HL-60/S4 treated with phorbol 12-myristate 13-acetate at 8.2 ng/mL for 4 days and 3 days (cell line): ENCODE data around the gene ZNF324B.
"Not testable (repeated sequence)": the region's sequence is repeated elsewhere in the genome, so short reads cannot be mapped to it uniquely, and the experiment has no call there.

Experiments
- in situ Hi-C: fragments of 300-500 bp; cut with MboI; formaldehyde crosslinking; loops from 2 replicates; pipeline ENCODE4 v1.15.0; 2022; ENCODE audit warnings: low sequenced_read_pairs

ZNF324B gene

DNA sequence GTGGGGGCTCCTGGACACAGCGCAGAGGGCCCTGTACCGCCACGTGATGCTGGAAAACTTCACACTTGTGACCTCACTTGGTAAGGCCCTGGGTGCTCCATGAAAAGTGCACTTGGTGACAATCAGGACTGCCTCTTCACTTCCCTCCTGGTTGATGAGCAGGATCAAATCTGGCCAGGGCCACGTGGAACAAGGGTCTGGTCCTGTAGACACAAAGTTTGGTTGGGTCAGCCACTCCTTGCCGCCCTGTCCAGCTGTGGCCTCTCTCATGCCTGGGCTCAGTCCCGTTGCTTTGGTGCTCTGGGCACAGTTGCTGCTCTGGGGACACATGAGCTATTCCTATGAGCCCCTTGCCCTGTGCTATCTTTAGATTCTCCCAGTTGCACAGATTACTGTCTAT is 2.3 kb downstream of the ZNF324B start:
- in situ Hi-C loops = no loop called here

- in situ Hi-C loops = no loop called here
Observed at GRCh38 chr19:58455306-58455705, 3.9 kb downstream of the ZNF324B start.

DNA sequence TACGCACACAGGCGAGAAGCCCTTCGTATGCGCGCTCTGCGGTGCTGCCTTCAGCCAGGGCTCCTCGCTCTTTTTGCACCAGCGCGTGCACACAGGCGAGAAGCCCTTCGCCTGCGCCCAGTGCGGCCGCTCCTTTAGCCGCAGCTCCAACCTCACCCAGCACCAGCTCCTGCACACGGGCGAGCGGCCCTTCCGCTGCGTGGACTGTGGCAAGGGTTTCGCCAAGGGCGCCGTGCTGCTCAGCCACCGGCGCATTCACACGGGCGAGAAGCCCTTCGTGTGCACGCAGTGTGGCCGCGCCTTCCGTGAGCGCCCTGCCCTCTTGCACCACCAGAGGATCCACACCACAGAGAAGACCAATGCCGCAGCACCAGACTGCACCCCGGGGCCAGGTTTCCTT is 4.7 kb downstream of the ZNF324B start:
- in situ Hi-C loops = no loop called here

DNA sequence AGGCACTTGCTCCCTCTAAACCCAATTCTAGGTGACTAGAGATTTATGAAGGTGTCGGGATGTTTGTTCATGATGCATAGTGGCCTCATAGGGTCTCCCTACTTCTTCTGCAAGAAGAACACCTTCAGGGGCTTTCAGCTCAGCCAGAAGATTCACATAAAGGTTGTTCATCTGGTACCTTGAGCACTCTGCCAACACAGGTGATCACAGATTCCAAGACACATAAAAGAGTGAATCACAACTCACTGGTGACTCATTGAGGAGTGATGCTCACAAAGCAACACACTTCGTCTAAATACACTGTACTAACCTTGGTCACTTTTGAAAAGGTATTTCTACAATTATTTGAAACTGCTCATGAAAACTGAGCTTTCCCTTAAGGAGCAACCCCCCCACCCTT is 8.6 kb downstream of the ZNF324B start:
- in situ Hi-C loops = no loop called here

DNA sequence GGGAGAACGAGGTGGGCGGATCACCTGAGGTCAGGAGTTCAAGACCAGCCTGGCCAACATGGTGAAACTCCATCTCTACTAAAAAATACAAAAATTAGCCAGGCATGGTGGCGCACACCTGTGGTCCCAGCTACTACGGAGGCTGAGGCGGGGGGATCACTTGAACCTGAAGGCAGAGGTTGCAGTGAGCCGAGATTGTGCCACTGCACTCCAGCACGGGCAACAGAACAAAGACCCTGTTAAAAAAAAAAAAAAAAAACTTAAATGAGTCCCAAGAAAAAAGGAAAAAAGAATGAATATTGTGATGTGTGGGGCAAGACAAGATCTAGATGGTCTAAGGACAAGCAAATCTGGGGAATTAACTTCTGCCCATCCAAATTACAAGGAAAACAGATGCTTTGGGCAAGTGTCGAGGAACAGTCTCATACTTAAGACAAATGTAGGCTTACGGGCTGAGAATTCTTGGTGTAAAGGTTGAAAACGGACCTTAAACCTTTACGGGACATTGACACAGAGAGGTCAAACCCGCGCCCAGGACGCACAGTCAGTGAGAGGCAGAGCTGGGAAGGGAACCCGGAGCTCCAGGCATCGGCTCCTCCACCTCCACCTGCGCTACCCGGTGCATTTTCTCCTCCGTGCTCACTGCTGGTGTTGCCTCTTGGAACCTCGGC is 14.8 kb downstream of the ZNF324B start:
- in situ Hi-C loops = no loop called here

DNA sequence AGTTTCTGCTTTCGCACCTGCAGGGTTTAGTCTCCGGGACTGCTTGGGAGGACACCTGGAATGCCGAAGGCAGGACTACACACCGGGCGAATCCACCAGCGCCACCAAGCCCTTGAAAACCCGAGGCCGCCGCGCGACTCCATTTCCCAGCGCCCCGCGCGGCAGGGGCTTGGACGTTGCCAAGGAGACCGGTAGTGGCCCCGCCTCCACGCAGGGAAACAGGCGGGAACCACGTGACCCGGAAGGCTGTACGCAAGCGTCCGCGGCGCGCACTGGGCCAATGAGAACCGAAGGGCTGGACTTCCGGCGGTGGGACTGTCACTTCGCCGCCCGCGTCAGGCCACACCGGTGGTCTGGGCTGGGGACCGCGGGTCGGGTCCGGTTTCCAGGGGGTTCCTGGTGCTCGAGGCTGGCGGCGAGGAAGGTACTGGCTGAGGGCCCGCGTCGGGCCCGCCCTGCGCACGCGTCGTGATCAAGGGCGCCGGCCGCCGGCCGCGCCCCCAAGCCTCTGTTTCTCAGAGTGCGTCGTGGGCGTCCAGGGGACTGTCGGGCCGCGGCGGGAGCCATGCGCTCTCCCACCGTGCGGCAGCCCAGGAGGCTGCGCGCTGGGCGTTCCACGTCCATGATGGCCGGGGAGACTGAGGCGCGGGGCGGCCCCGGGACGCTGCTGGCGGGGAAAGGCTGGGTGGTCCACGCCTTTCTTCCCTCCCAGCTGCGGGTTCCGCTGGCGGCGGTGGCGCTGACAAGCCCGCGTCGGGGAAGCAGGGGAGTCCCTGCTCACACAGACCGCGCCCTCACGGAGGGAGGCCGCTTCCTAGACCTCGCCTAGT is 15.6 kb downstream of the ZNF324B start, which contains the start of gene ZNF324:
Gene ZNF324 (plus strand): TSS at position 321 of the 830 bp plus-strand sequence. CDS start 2,106 bp downstream, outside the sequence.
- in situ Hi-C loops = no loop called here

DNA sequence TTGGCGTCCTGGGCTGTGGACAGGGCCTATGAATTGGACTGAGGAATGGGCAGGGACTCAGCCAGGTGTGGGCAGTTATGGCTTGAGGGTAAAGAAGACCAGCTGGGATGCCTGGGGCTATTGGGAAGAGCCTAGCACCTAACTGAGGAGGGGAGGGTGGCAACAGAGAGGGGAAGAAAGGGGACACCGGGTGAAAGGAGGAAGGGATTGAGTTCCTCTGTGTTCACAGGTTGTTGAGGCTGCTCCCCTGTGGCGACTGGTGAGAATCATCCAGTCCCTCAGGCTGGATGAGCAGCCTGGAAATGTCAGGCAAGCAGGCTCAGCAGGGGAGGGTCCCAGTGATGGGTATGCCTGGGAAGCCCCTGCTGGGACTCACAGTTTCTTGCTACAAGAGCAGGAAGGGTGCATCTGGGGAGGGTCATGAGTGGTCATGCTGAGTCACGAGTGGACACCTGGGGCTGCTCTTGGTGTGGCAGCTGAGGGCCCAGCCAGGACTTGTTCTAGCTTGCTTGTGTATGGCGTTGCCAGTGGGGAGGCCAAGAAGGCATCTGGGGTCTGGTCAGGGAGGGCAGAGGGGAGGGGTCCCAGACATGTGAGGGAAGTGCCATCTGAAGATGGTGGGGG is 16.9 kb downstream of the ZNF324B start:
- in situ Hi-C loops = no loop called here

DNA sequence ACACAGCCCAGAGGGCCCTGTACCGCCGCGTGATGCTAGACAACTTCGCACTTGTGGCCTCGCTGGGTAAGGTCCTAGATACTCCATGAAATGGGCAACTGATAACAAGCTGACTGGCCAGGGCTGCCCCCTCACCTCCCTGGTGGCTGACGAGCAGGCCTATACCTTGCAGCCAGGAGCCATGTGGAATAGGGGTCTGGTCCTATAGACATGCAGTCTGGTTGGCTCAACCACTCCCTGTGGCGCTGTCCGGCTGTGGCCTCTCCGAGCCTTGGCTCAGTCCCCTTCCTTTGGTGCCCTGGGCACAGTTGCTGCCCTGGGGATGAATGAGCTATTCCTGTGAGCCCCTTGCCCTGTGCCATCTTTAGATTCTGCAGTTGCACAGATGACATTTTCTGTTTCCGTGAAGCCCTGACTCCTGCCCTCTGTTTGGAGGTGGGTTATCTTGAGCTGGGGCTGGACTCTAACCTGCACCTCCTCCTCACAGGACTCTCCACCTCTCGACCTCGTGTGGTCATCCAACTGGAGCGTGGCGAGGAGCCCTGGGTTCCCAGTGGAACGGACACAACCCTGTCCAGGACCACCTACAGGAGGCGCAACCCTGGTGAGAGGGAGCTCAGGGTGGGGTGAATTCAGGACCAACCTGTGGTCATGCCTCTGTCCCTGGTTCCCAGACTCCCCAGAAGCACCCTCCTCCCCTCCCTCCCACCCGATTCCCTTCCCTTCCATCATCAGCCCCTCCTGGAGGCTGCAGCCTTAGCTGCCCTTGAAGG is 18.0 kb downstream of the ZNF324B start:
- in situ Hi-C loops = no loop called here

DNA sequence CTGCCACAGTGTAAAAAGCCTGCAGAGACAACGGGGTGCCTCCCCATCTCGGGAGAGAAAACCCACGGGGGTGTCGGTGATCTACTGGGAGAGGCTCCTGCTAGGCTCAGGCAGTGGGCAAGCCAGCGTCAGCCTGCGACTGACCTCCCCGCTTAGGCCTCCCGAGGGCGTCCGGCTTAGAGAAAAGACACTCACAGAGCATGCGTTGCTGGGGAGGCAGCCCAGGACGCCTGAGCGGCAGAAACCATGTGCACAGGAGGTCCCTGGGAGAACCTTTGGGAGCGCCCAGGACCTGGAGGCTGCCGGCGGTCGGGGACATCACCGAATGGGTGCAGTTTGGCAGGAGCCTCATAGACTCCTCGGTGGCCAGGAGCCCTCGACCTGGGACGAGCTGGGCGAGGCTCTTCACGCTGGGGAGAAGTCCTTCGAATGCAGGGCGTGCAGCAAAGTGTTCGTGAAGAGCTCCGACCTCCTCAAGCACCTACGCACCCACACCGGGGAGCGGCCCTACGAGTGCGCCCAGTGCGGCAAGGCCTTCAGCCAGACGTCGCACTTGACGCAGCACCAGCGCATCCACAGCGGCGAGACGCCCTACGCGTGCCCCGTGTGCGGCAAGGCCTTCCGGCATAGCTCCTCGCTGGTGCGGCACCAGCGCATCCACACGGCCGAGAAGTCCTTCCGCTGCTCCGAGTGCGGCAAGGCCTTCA is 19.6 kb downstream of the ZNF324B start:
- in situ Hi-C loops = not testable (repeated sequence)

DNA sequence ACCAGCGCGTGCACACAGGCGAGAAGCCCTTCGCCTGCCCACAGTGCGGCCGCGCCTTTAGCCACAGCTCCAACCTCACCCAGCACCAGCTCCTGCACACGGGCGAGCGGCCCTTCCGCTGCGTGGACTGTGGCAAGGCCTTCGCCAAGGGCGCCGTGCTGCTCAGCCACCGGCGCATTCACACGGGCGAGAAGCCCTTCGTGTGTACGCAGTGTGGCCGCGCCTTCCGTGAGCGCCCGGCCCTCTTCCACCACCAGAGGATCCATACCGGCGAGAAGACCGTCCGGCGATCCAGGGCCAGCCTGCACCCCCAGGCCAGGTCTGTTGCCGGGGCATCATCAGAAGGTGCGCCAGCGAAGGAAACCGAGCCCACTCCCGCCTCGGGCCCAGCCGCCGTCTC is 20.3 kb downstream of the ZNF324B start:
- in situ Hi-C loops = no loop called here

- in situ Hi-C loops = no loop called here
Observed at GRCh38 chr19:58473775-58474174, 22.4 kb downstream of the ZNF324B start.

- in situ Hi-C loops = no loop called here
Observed at GRCh38 chr19:58474291-58474996, 23.0 kb downstream of the ZNF324B start.

DNA sequence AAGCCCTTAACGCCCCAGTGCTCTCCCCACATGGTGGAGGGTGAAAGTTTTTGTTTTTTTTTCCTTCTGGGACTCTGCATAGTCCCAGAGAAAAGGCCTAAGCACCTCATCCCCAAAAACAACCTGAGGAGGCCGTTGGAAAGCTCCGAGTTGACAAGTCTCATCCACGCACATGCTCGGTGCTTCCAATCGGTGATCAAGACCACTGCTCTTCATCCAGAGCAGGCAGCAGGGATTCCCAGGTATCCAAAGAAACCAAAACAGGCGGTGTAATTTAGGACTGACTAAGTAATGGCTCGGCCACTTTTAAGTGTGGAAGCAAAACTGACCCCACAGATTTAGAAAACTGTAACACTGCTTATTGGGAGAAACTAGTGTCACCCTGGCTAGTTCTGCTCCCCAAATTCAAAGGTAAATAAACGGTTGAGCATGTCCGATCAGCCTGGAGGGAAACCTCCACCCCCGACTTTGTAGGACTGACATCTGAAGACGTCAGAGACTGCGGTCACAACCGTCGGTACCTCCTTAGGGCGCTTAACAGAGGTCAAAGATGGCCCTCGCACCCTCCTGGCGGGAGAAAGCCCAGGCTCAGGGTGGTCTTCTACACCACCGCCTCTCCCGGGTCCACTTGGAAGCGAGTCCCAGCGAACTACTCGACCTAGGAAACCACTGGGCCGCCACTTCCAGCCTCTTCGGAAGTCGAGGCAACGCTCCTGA is 23.7 kb downstream of the ZNF324B start:
- in situ Hi-C loops = no loop called here

GRCh38 chr19:58475714-58476497 is 24.5 kb downstream of the ZNF324B start, which contains the start of gene ZNF446:
Gene ZNF446, plus strand, starts transcription at chr19:58476352. Its CDS starts 867 bp downstream, at chr19:58477219.
- in situ Hi-C loops = no loop called here

GRCh38 chr19:58476498-58477015 is 25.1 kb downstream of the ZNF324B start:
- in situ Hi-C loops = no loop called here

DNA sequence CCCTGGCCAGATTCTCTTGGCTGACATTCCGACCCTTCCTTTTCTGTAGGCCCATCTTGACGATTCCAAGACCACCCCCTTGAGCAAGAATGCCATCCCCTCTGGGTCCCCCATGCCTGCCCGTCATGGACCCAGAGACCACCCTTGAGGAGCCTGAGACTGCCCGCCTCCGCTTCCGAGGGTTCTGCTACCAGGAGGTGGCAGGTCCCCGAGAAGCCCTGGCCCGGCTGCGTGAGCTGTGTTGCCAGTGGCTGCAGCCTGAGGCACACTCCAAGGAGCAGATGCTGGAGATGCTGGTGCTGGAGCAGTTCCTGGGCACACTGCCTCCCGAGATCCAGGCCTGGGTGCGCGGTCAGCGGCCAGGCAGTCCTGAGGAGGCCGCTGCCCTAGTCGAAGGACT is 25.7 kb downstream of the ZNF324B start:
- in situ Hi-C loops = no loop called here

GRCh38 chr19:58477871-58478270 is 26.4 kb downstream of the ZNF324B start:
- in situ Hi-C loops = no loop called here

DNA sequence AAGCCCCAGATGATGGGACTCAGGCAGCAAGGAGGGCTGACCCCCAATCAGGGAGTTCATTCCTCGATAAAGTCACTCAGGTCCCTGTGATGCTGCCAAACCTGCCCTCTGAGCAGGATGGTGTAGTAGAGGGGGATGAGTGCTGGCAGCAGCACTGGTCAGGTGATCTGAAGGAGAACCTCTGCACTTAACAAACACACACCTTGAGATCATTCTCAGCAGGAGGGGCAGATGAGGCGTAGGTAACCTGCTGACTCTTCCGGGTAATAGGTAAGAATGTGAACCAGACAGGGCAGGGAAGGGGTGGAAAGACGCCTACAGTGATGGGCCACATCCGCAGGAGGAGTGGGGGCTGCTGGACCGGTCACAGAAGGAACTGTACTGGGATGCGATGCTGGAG is 27.9 kb downstream of the ZNF324B start:
- in situ Hi-C loops = no loop called here
